ENCODE results near the gene FLT4.

- TF ChIP-seq CTCF (IDR thresholded peaks at IDR 0.05) (no peak), POLR2AphosphoS5 (IDR thresholded peaks at IDR 0.05) (no peak), POLR2A (IDR thresholded peaks at IDR 0.05) (no peak)
Measured at GRCh38 chr5:180612683-180613082, 36.7 kb downstream of the FLT4 start.

Measured in sigmoid colon (tissue), 4 donors.